GM23338 (cell line): ENCODE results near the gene ZNF561. TPM values are rescaled to one million over a fixed set of nuclear protein-coding genes. Genes with fewer than 3 reads are reported as not detected.
"Not testable (repeated sequence)": the region's sequence is repeated elsewhere in the genome, so short reads cannot be mapped to it uniquely, and the experiment has no call there.

Source experiments
- ATAC-seq: fragments of 200-7000 bp; cut with Tn5 transposase; 3 replicates; pipeline ENCODE4 v1.9.1; 2020
- DNase-seq: peaks from one replicate; pipeline ENCODE4 v3.0.0-alpha.2; 2015; ENCODE audit warnings: low spot score
- H2AFZ ChIP-seq: fragments of 200-600 bp; sonication (generic); 2 replicates; pipeline ENCODE4 v1.8.0; 2016; ENCODE audit warnings: antibody characterized with exemption, mild to moderate bottlenecking, moderate library complexity
- H3F3A ChIP-seq: fragments of 200-600 bp; sonication (generic); replicated peaks from 2 replicates; pipeline ENCODE4 v1.8.0; 2017; ENCODE audit warnings: antibody characterized with exemption, mixed run types, low read depth
- H3K27ac ChIP-seq: fragments of 200-600 bp; sonication (generic); 2 replicates; pipeline ENCODE4 v1.6.1; 2016; ENCODE audit warnings: low read depth
- H3K27me3 ChIP-seq: fragments of 200-600 bp; sonication (generic); 2 replicates; pipeline ENCODE4 v1.8.0; 2016; ENCODE audit warnings: mild to moderate bottlenecking, mixed run types, moderate library complexity; ENCODE audit not compliant: insufficient read depth
- H3K36me3 ChIP-seq: fragments of 200-600 bp; sonication (generic); 2 replicates; pipeline ENCODE4 v1.8.0; 2016; ENCODE audit warnings: mild to moderate bottlenecking; ENCODE audit not compliant: insufficient read depth
- H3K4me1 ChIP-seq: fragments of 200-600 bp; sonication (generic); 2 replicates; pipeline ENCODE4 v1.8.0; 2016; ENCODE audit warnings: mild to moderate bottlenecking, moderate library complexity; ENCODE audit not compliant: insufficient read depth
- H3K4me2 ChIP-seq: fragments of 200-600 bp; sonication (generic); 2 replicates; pipeline ENCODE4 v1.7.1; 2017; ENCODE audit warnings: mixed run types
- H3K4me3 ChIP-seq: fragments of 200-600 bp; sonication (generic); 2 replicates; pipeline ENCODE4 v1.6.1; 2016; ENCODE audit warnings: mixed run types
- H3K79me2 ChIP-seq: fragments of 200-600 bp; sonication (generic); replicated peaks from 2 replicates; pipeline ENCODE4 v1.8.0; 2017; ENCODE audit warnings: mild to moderate bottlenecking; ENCODE audit not compliant: insufficient read depth
- H3K9me2 ChIP-seq: fragments of 200-600 bp; sonication (generic); 2 replicates; pipeline ENCODE4 v1.8.0; 2017; ENCODE audit not compliant: insufficient read depth
- H4K20me1 ChIP-seq: fragments of 200-600 bp; sonication (generic); replicated peaks from 2 replicates; pipeline ENCODE4 v1.8.0; 2017; ENCODE audit warnings: mild to moderate bottlenecking; ENCODE audit not compliant: insufficient read depth
- H3K27ac Mint-ChIP-seq: 2 replicates; pipeline ENCODE4 v1.8.0; 2020; ENCODE audit warnings: inconsistent platforms, mild to moderate bottlenecking, moderate library complexity, mixed read lengths
- H3K27me3 Mint-ChIP-seq: 3 replicates; pipeline ENCODE4 v1.8.0; 2022; ENCODE audit warnings: low read depth, mild to moderate bottlenecking, moderate library complexity, mixed read lengths, inconsistent platforms; ENCODE audit not compliant: insufficient read depth, poor library complexity
- H3K36me3 Mint-ChIP-seq: 3 replicates; pipeline ENCODE4 v1.8.0; 2021; ENCODE audit warnings: low read depth, mild to moderate bottlenecking, inconsistent platforms, moderate library complexity, mixed read lengths
- H3K4me1 Mint-ChIP-seq: 3 replicates; pipeline ENCODE4 v1.8.0; 2020; ENCODE audit warnings: mild to moderate bottlenecking, inconsistent platforms, mixed read lengths
- H3K4me3 Mint-ChIP-seq: 3 replicates; pipeline ENCODE4 v1.8.0; 2021; ENCODE audit warnings: moderate library complexity, mild to moderate bottlenecking, inconsistent platforms, mixed read lengths
- H3K9me3 Mint-ChIP-seq: 3 replicates; pipeline ENCODE4 v1.8.0; 2020; ENCODE audit warnings: moderate library complexity, mild to moderate bottlenecking, inconsistent platforms, mixed read lengths
- CREB1 ChIP-seq: fragments of 250-450 bp; sonication (Bioruptor Pico); IDR thresholded peaks from 2 replicates; pipeline ENCODE4 v1.5.0; 2020; ENCODE audit warnings: low read depth, mild to moderate bottlenecking, moderate library complexity
- EZH2 ChIP-seq: fragments of 200-600 bp; sonication (generic); IDR thresholded peaks from one replicate; pipeline ENCODE4 v1.8.0; 2017; ENCODE audit warnings: antibody characterized with exemption, mild to moderate bottlenecking, low read depth; ENCODE audit not compliant: unreplicated experiment
- EZH2phosphoT487 ChIP-seq: fragments of 200-600 bp; sonication (generic); IDR thresholded peaks from one replicate; pipeline ENCODE4 v1.8.1; 2018; ENCODE audit warnings: antibody characterized with exemption; ENCODE audit not compliant: unreplicated experiment
- NANOG ChIP-seq: IDR thresholded peaks from 2 replicates; pipeline ENCODE4 v1.6.1; 2016; ENCODE audit warnings: antibody characterized with exemption, borderline replicate concordance
- POLR2AphosphoS5 ChIP-seq: IDR thresholded peaks from 2 replicates; pipeline ENCODE4 v1.6.1; 2016; ENCODE audit warnings: antibody characterized with exemption, low read depth
- STAT1 ChIP-seq: IDR thresholded peaks from one replicate; pipeline ENCODE4 v1.6.1; 2016; ENCODE audit warnings: antibody characterized with exemption; ENCODE audit not compliant: unreplicated experiment
- ZNF114 ChIP-seq: fragments of 250-450 bp; sonication (Bioruptor Pico); IDR thresholded peaks from 2 replicates; pipeline ENCODE4 v1.5.0; 2020; ENCODE audit warnings: mild to moderate bottlenecking, moderate library complexity
- polyA plus RNA-seq: library from polyadenylated mRNA; unstranded; fragments of >200 nt; fragmentation: Nextera tagmentation; extraction: Ambion mirVana; gene quantifications from 2 replicates; pipeline ENCODE4 v1.2.1, GENCODE V29; 2016
- total RNA-seq: library from RNA; depleted of rRNA; stranded (reverse); fragments of >200 nt; shearing (Covaris generic); gene quantifications from 2 replicates; pipeline ENCODE4 v1.2.3, GENCODE V29; 2014
- TF ChIP-seq, protein P1 (sequence below), 2 experiments: fragments of 200-600 bp in 1 of 2; sonication (generic) in 1 of 2; conservative IDR thresholded peaks; 2 replicates each; pipeline versions ENCODE4 v1.5.1 to v1.6.1; 2016 to 2017; ENCODE audit warnings: antibody characterized with exemption in 2 of 2, low read depth in 2 of 2, mild to moderate bottlenecking in 2 of 2, moderate library complexity in 1 of 2
- TF ChIP-seq, protein P2 (sequence below): IDR thresholded peaks from 2 replicates; pipeline ENCODE4 v1.6.1; 2016; ENCODE audit warnings: antibody characterized with exemption

The ZNF561 gene
- total and polyA plus RNA-seq, 2 experiments from 2014 or later = 22.7 to 71.1 TPM

DNA sequence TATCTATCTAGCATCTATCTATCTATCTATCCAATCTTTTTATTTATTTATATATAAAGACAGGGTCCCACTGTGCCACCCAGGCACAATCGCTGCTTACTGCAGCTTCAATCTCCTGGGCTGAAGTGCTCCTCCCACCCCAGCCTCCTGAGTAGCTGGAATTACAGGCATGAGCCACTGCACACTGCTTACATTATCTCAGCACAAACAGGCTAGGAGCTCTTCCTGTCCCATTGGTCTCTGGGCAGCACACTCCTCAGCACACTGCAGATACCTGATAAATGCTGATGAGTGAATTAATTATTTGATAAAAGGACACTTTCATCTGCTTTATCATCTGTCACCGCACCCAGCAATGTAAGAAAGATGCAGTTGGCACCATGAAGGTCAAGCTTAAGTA, 37.7 kb upstream of the ZNF561 start:
- Histone ChIP-seq H3K79me2 (peaks cover 80% of the 10 kb centered on the region), H3K9me2 (no peaks in the 10 kb centered on the region), H3K4me3 (no peak overlapping the region), H3K27me3 (no peaks in the 10 kb centered on the region), H3F3A (no peaks in the 10 kb centered on the region; the same call in 1 of the 2 replicates), H2AFZ (no peak overlapping the region), H3K4me1 (no peaks in the 10 kb centered on the region), H4K20me1 (peaks cover 20% of the 10 kb centered on the region; the same call in 1 of the 2 replicates), H3K4me2 (no peak overlapping the region), H3K27ac (peak overlapping the region; percentile 66; the same call in 1 of the 2 replicates), H3K36me3 (peaks cover 30% of the 10 kb centered on the region)
- ATAC-seq (no peak; the same call in 2 of the 3 replicates), DNase-seq (no peak)
- H3K27ac Mint-ChIP-seq = peak overlapping the region; percentile 56; the same call in 1 of the 2 replicates
- H3K9me3 Mint-ChIP-seq = peaks cover 21% of the 10 kb centered on the region
- H3K4me3 Mint-ChIP-seq = no peak overlapping the region
- TF ChIP-seq EZH2 (no peak), STAT1 (no peak), POLR2AphosphoS5 (no peak), ZNF114 (no peak), CREB1 (no peak), NANOG (no peak), EZH2phosphoT487 (no peak)
- TF ChIP-seq, protein P1, sequence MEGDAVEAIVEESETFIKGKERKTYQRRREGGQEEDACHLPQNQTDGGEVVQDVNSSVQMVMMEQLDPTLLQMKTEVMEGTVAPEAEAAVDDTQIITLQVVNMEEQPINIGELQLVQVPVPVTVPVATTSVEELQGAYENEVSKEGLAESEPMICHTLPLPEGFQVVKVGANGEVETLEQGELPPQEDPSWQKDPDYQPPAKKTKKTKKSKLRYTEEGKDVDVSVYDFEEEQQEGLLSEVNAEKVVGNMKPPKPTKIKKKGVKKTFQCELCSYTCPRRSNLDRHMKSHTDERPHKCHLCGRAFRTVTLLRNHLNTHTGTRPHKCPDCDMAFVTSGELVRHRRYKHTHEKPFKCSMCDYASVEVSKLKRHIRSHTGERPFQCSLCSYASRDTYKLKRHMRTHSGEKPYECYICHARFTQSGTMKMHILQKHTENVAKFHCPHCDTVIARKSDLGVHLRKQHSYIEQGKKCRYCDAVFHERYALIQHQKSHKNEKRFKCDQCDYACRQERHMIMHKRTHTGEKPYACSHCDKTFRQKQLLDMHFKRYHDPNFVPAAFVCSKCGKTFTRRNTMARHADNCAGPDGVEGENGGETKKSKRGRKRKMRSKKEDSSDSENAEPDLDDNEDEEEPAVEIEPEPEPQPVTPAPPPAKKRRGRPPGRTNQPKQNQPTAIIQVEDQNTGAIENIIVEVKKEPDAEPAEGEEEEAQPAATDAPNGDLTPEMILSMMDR (conservative IDR thresholded peaks at IDR 0.05; ENCODE audit: low read depth in 2 of 2) = no peak
- TF ChIP-seq, protein P2, sequence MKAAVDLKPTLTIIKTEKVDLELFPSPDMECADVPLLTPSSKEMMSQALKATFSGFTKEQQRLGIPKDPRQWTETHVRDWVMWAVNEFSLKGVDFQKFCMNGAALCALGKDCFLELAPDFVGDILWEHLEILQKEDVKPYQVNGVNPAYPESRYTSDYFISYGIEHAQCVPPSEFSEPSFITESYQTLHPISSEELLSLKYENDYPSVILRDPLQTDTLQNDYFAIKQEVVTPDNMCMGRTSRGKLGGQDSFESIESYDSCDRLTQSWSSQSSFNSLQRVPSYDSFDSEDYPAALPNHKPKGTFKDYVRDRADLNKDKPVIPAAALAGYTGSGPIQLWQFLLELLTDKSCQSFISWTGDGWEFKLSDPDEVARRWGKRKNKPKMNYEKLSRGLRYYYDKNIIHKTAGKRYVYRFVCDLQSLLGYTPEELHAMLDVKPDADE = no peak
- peaks cover 5% of the 10 kb centered on the region; the same call in 1 of the 3 replicates for H3K4me1 Mint-ChIP-seq
- H3K36me3 Mint-ChIP-seq = peaks cover 60% of the 10 kb centered on the region
- H3K27me3 Mint-ChIP-seq = peaks cover 4% of the 10 kb centered on the region

DNA sequence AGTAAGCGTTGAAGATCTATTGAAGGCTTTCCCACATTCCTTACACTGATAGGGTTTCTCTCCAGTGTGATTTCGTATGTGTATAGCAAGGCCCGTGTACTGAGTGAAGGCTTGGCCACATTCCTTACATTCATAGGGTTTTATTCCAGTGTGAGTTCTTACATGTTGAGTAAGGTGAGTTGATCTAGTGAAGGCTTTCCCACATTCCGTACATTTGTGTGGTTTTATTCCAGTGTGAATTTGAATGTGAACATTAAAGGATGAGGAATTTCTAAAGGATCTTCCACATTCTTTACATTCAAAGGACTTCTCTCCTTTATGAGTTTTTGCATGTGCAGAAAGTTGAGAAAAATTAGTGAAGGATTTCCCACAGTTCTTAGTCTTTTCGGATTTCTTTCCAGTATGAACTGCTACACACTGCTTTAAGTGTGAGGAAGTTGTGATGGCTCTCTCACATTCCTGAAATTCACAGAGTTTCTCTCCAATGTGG, 32.1 kb upstream of the ZNF561 start:
- DNase-seq, H3K9me2 ChIP-seq, H3K4me2 ChIP-seq, H3K27me3 ChIP-seq, ATAC-seq, H3K27ac Mint-ChIP-seq, H3K27ac ChIP-seq, H4K20me1 ChIP-seq, H2AFZ ChIP-seq, H3F3A ChIP-seq, H3K27me3 Mint-ChIP-seq, H3K4me3 Mint-ChIP-seq, H3K4me3 ChIP-seq: not testable (repeated sequence)
- Mint-ChIP-seq H3K36me3 (peaks cover 94% of the 10 kb centered on the region), H3K4me1 (peaks cover 25% of the 10 kb centered on the region), H3K9me3 (peaks cover 62% of the 10 kb centered on the region)
- peaks cover 60% of the 10 kb centered on the region for H3K36me3 ChIP-seq
- H3K79me2 ChIP-seq = peaks cover 67% of the 10 kb centered on the region
- peaks cover 25% of the 10 kb centered on the region for H3K4me1 ChIP-seq

DNA sequence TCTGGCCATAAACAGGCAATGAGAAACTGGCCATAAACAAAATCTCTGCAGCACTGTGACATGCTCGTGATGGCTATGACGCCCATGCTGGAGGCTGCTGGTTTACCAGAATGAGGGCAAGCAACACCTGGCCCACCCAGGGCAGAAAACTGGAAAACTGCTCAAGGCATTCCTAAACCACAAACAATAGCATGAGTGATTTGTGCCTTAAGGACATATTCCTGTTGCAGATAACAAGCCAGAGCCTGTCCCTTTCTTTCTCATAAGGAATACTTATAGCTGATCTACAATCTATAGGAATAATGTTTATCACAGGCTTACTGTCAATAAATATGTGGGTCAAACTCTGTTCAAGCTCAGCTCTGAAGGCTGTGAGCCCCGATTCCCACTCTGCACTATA, 30.4 kb upstream of the ZNF561 start:
- H2AFZ ChIP-seq, H3F3A ChIP-seq, H3K9me2 ChIP-seq, H4K20me1 ChIP-seq, H3K4me3 Mint-ChIP-seq, H3K4me3 ChIP-seq, H3K27me3 ChIP-seq, H3K4me2 ChIP-seq, H3K27ac Mint-ChIP-seq, ATAC-seq: not testable (repeated sequence)
- H3K79me2 ChIP-seq = peaks cover 71% of the 10 kb centered on the region
- H3K27me3 Mint-ChIP-seq = peaks cover 11% of the 10 kb centered on the region
- peaks cover 25% of the 10 kb centered on the region for H3K4me1 Mint-ChIP-seq
- H3K27ac ChIP-seq = peak overlapping the region; percentile 98; the same call in 1 of the 2 replicates
- H3K36me3 ChIP-seq = peaks cover 60% of the 10 kb centered on the region
- H3K4me1 ChIP-seq = peaks cover 29% of the 10 kb centered on the region
- peaks cover 62% of the 10 kb centered on the region for H3K9me3 Mint-ChIP-seq
- peak; percentile 38 for DNase-seq
- peaks cover 90% of the 10 kb centered on the region for H3K36me3 Mint-ChIP-seq
